GM12878 (cell line): ENCODE data around the gene RAB44. TPM values are rescaled to one million over a fixed set of nuclear protein-coding genes. Genes with fewer than 3 reads are reported as not detected.

Experiments used
- ATF7 ChIP-seq: fragments of 450-650 bp; IDR thresholded peaks from 2 replicates; pipeline ENCODE4 v1.6.1; 2016; ENCODE audit warnings: low read depth, mild to moderate bottlenecking
- BCL3 ChIP-seq: IDR thresholded peaks from 2 replicates; pipeline ENCODE4 v1.6.1; 2011; ENCODE audit warnings: borderline replicate concordance, low read depth, mild to moderate bottlenecking, moderate library complexity, low read length; ENCODE audit not compliant: insufficient read depth, poor library complexity, severe bottlenecking
- BHLHE40 ChIP-seq, 2 experiments: fragments of 450-650 bp in 1 of 2; IDR thresholded peaks; 2 replicates each; pipeline ENCODE4 v1.6.1; 2011 to 2017; ENCODE audit warnings: low read depth in 2 of 2, borderline replicate concordance in 1 of 2, improper control_type of control experiment in 1 of 2, low read length in 1 of 2, mild to moderate bottlenecking in 1 of 2
- CREM ChIP-seq: IDR thresholded peaks from 2 replicates; pipeline ENCODE4 v1.6.1; 2014; ENCODE audit warnings: antibody characterized with exemption, low read depth
- HSF1 ChIP-seq: fragments of 150-350 bp; IDR thresholded peaks from 2 replicates; pipeline ENCODE4 v1.6.1; 2014; ENCODE audit warnings: mild to moderate bottlenecking, low read depth, low read length
- MLLT1 ChIP-seq: fragments of 450-650 bp; IDR thresholded peaks from 2 replicates; pipeline ENCODE4 v1.6.1; 2016; ENCODE audit warnings: mild to moderate bottlenecking
- NFXL1 ChIP-seq: fragments of 450-650 bp; IDR thresholded peaks from 2 replicates; pipeline ENCODE4 v1.6.1; 2017; ENCODE audit warnings: antibody characterized with exemption, mild to moderate bottlenecking, borderline replicate concordance
- NR2F1 ChIP-seq: fragments of 450-650 bp; conservative IDR thresholded peaks from 2 replicates; pipeline ENCODE4 v1.6.1; 2017; ENCODE audit warnings: mild to moderate bottlenecking
- NRF1 ChIP-seq: conservative IDR thresholded peaks from 2 replicates; pipeline ENCODE4 v1.6.1; 2011; ENCODE audit warnings: mild to moderate bottlenecking, low read depth, low read length, improper control_type of control experiment
- PAX5 ChIP-seq: IDR thresholded peaks from 2 replicates; pipeline ENCODE4 v1.6.1; 2011; ENCODE audit warnings: low read depth, low read length, borderline replicate concordance
- PBX3 ChIP-seq: IDR thresholded peaks from 2 replicates; pipeline ENCODE4 v1.6.1; 2011; ENCODE audit warnings: mild to moderate bottlenecking, low read depth, low read length, moderate library complexity; ENCODE audit not compliant: insufficient replicate concordance
- POLR2A ChIP-seq: IDR thresholded peaks from 2 replicates; pipeline ENCODE4 v1.6.1; 2011; ENCODE audit warnings: low read depth, mild to moderate bottlenecking, low read length
- RAD21 ChIP-seq: IDR thresholded peaks from 2 replicates; pipeline ENCODE4 v1.6.1; 2011; ENCODE audit warnings: mild to moderate bottlenecking, low read depth, low read length, moderate library complexity; ENCODE audit not compliant: insufficient read depth
- RCOR1 ChIP-seq: conservative IDR thresholded peaks from 2 replicates; pipeline ENCODE4 v1.6.1; 2012; ENCODE audit warnings: low read depth, low read length, improper control_type of control experiment
- RELA ChIP-seq: fragments of 450-650 bp; IDR thresholded peaks from 2 replicates; pipeline ENCODE4 v1.8.0; 2014; ENCODE audit warnings: borderline replicate concordance; ENCODE audit not compliant: partially characterized antibody
- SMAD5 ChIP-seq: IDR thresholded peaks from 2 replicates; pipeline ENCODE4 v1.6.1; 2016; ENCODE audit warnings: antibody characterized with exemption, low read depth
- STAT3 ChIP-seq: IDR thresholded peaks from 2 replicates; pipeline ENCODE4 v1.6.1; 2011; ENCODE audit warnings: low read depth, low read length, improper control_type of control experiment
- ZBTB4 ChIP-seq: fragments of 450-650 bp; formaldehyde crosslinking; IDR thresholded peaks from 2 replicates; pipeline ENCODE4 v1.4.0; 2022; ENCODE audit warnings: mild to moderate bottlenecking, moderate library complexity
- ZNF24 ChIP-seq: fragments of 450-650 bp; IDR thresholded peaks from 2 replicates; pipeline ENCODE4 v1.6.1; 2017; ENCODE audit warnings: antibody characterized with exemption, mild to moderate bottlenecking
- ZNF274 ChIP-seq: IDR thresholded peaks from one replicate; pipeline ENCODE4 v1.8.0; 2011; ENCODE audit not compliant: insufficient read length, insufficient read depth
- ZZZ3 ChIP-seq: IDR thresholded peaks from 2 replicates; pipeline ENCODE4 v1.6.1; 2011; ENCODE audit warnings: low read depth; ENCODE audit not compliant: control insufficient read depth, insufficient read length
- polyA plus RNA-seq, 11 experiments: library from polyadenylated mRNA; depleted of rRNA in 4 of 11; unstranded in 6 of 11; stranded (reverse) in 5 of 11; fragments of >200 nt; fragmentation: Nextera tagmentation in 4 of 11; fragmentation: Illumina TruSeq in 1 of 11; extraction: Ambion mirVana in 4 of 11; extraction: Trizol in 1 of 11; gene quantifications; 1 replicate in 1 of 11; 2 replicates in 10 of 11; pipeline versions ENCODE4 v1.2.1 to v1.2.3, GENCODE V29; 2011 to 2016; ENCODE audit warnings: inconsistent platforms in 2 of 11, missing spikeins in 2 of 11, low read depth in 1 of 11
- total RNA-seq, 4 experiments: library from RNA; depleted of rRNA in 3 of 4; stranded (reverse); fragments of >200 nt in 3 of 4; fragmentation: Illumina TruSeq in 1 of 4; extraction: Trizol in 1 of 4; gene quantifications; 2 replicates each; pipeline versions ENCODE4 v1.2.1 to v1.2.3, GENCODE V29; 2013 to 2021

Gene RAB44
- total and polyA plus RNA-seq, 10 of the 15 experiments (the other 5 are each of a cell fraction or from before 2014, with no cell fraction given) = 0.01 to 0.08 (median 0.05) TPM; not detected in 2

GRCh38 chr6:36682328-36683144, 15.1 kb upstream of the RAB44 start (continued):
- TF ChIP-seq ZBTB4 (CRISPR knock-in tag) = no peak
- peak; percentile 19; the same call in 1 of the 2 replicates for TF ChIP-seq PAX5
- peak; percentile 33 for TF ChIP-seq BCL3
- peak; percentile 87 for TF ChIP-seq NR2F1
- no peak for TF ChIP-seq NFXL1
- TF ChIP-seq CREM = peak; percentile 82; the same call in 1 of the 2 replicates
- TF ChIP-seq ZZZ3 = no peak
- TF ChIP-seq STAT3 = no peak
- TF ChIP-seq BHLHE40 (IDR thresholded peaks at IDR 0.05; ENCODE audit: borderline replicate concordance in 1 of 2, low read depth in 2 of 2, low read length in 1 of 2) = peak; percentile 73 to 76; a peak in 3 of 4 replicates
- TF ChIP-seq NRF1 = no peak
- TF ChIP-seq RELA = no peak
- no peak for TF ChIP-seq RAD21
- no peak for TF ChIP-seq ZNF24
- no peak for TF ChIP-seq RCOR1
- no peak for TF ChIP-seq PBX3
- TF ChIP-seq SMAD5 = no peak
- peak; percentile 88 for TF ChIP-seq ATF7
- no peak for TF ChIP-seq ZNF274
- 0 out of 2 replicates have a peak, but pooled peaks have one; percentile 53 for TF ChIP-seq MLLT1
- TF ChIP-seq POLR2A = peak; percentile 71
- no peak for TF ChIP-seq HSF1
